ENCODE results near the gene ANO3. TPM values are rescaled to one million over a fixed set of nuclear protein-coding genes. Genes with fewer than 3 reads are reported as not detected.

Gene ANO3
- total and polyA plus RNA-seq, 2 of the 8 experiments (the other 6 are each of a cell fraction or from before 2014, with no cell fraction given), result not detected

GRCh38 chr11:26703411-26704191 lies 371.7 kb downstream of the ANO3 start:
- Histone ChIP-seq H3K14ac (ENCODE audit: insufficient read length) (no peak overlapping the region), H3K79me1 (ENCODE audit: low read depth, low read length) (no peaks in the 10 kb centered on the region), H2BK5ac (ENCODE audit: low read depth, low read length) (no peak overlapping the region), H4K20me1 (replicated peaks in 1 of 2; ENCODE audit: control insufficient read depth in 1 of 2, insufficient read depth in 2 of 2, low read length in 2 of 2) (no peaks in the 10 kb centered on the region), H2BK20ac (ENCODE audit: low read length) (no peak overlapping the region), H2AK5ac (ENCODE audit: low read depth, low read length) (no peak overlapping the region), H2AFZ (ENCODE audit: low read length) (no peak overlapping the region), H3K23me2 (ENCODE audit: low read depth, low read length) (no peaks in the 10 kb centered on the region; the same call in 1 of the 2 replicates), H3K4me3 (ENCODE audit: extremely low read depth in 1 of 4, insufficient read depth in 2 of 4, low read depth in 3 of 4, low read length in 4 of 4) (no peak overlapping the region), H3K23ac (ENCODE audit: insufficient read length) (no peak overlapping the region), H4K91ac (replicated peaks; ENCODE audit: insufficient read length, low read length) (no peak overlapping the region), H3K9ac (replicated peaks in 1 of 4; ENCODE audit: extremely low read depth in 1 of 4, low read depth in 3 of 4, low read length in 3 of 4) (no peak overlapping the region), H3K36me3 (ENCODE audit: control insufficient read depth in 2 of 4, insufficient read depth in 4 of 4, low read length in 3 of 4) (no peaks in the 10 kb centered on the region), H2BK15ac (ENCODE audit: low read length) (no peak overlapping the region), H4K8ac (ENCODE audit: extremely low read depth, insufficient read depth, low read length) (no peak overlapping the region), H2BK12ac (ENCODE audit: low read depth, low read length) (no peak overlapping the region), H3K4me2 (ENCODE audit: insufficient read depth in 1 of 2, low read depth in 2 of 2, low read length in 2 of 2) (no peak overlapping the region), H3K27me3 (replicated peaks in 1 of 4; ENCODE audit: control insufficient read depth in 3 of 4, extremely low read depth in 1 of 4, insufficient read depth in 3 of 4, low read length in 3 of 4) (no peaks in the 10 kb centered on the region), H3K9me3 (ENCODE audit: insufficient read depth in 2 of 2, low read depth in 1 of 2, low read length in 1 of 2) (no peaks in the 10 kb centered on the region), H3K4ac (replicated peaks; ENCODE audit: insufficient read length, low read depth, low read length) (no peak overlapping the region), H3K27ac (ENCODE audit: low read depth, low read length) (no peak overlapping the region), H2BK120ac (replicated peaks; ENCODE audit: low read depth, low read length) (no peak overlapping the region), H3K18ac (ENCODE audit: extremely low read depth, low read length) (no peak overlapping the region), H4K5ac (ENCODE audit: insufficient read length, low read depth, low read length) (no peak overlapping the region), H3K4me1 (replicated peaks in 1 of 4; ENCODE audit: control insufficient read depth in 3 of 4, insufficient read depth in 4 of 4, low read length in 3 of 4) (no peaks in the 10 kb centered on the region), H3K56ac (replicated peaks; ENCODE audit: insufficient read length, low read depth, low read length) (no peak overlapping the region), H3K79me2 (ENCODE audit: control insufficient read depth in 1 of 2, insufficient read depth in 2 of 2, low read length in 2 of 2) (no peaks in the 10 kb centered on the region)
- ChIA-PET CTCF (ENCODE audit: partially characterized antibody) (interaction anchor here (1.0 to 1.1 kb wide), 2 partner anchors 12 to 17 kb away, joined by 3 to 4 read pairs; no protein-coding TSS in a partner anchor), POLR2A (ENCODE audit: partially characterized antibody) (no interaction called here)
- FAIRE-seq (no peak), DNase-seq (ENCODE audit: low read depth in 1 of 2, low spot score in 2 of 2) (no peak)
- WGBS, 2 experiments (ENCODE audit: extremely low coverage in 1 of 2, insufficient coverage in 1 of 2, insufficient read length in 1 of 2, insufficient replicate concordance in 2 of 2, low coverage in 1 of 2, low lambda C conversion rate in 2 of 2, missing lambda C conversion rate in 1 of 2), result 94% methylated on average over 5 of the region's 5 CpGs; no CpG with 5 or more reads in 1 of the 2 experiments
- TF ChIP-seq TAF7 (optimal IDR thresholded peaks at IDR 0.05; ENCODE audit: borderline replicate concordance, low read depth, low read length) (no peak), SRF (IDR thresholded peaks at IDR 0.05; ENCODE audit: low read depth, low read length) (no peak), NANOG (IDR thresholded peaks at IDR 0.05; ENCODE audit: insufficient read depth, low read depth, low read length, poor library complexity, severe bottlenecking) (no peak), TBP (IDR thresholded peaks at IDR 0.05; ENCODE audit: low read depth, low read length) (no peak), USF2 (IDR thresholded peaks at IDR 0.05; ENCODE audit: low read length) (no peak), NRF1 (IDR thresholded peaks at IDR 0.05; ENCODE audit: low read depth, low read length) (no peak), ZNF274 (IDR thresholded peaks at IDR 0.05; ENCODE audit: borderline replicate concordance, extremely low read depth, low read length) (no peak), SP1 (IDR thresholded peaks at IDR 0.05; ENCODE audit: low read depth, low read length) (no peak), CEBPB (IDR thresholded peaks at IDR 0.05; ENCODE audit: low read depth, low read length) (no peak), TAF1 (IDR thresholded peaks at IDR 0.05; ENCODE audit: low read depth, low read length) (no peak), ASH2L (IDR thresholded peaks at IDR 0.05; ENCODE audit: low read length) (no peak), CTBP2 (IDR thresholded peaks at IDR 0.05; ENCODE audit: borderline replicate concordance, insufficient read depth, insufficient read length, low read length) (no peak), POLR2AphosphoS5 (IDR thresholded peaks at IDR 0.05; ENCODE audit: low read depth, low read length) (no peak)
